NCI-H460 (cell line): Measurements from ENCODE around the gene BBLN. TPM values are rescaled to one million over a fixed set of nuclear protein-coding genes. Genes with fewer than 3 reads are reported as not detected.

Experiments used
- DNase-seq: peaks from one replicate; pipeline ENCODE4 v3.0.0-alpha.2; 2016; ENCODE audit warnings: low read depth; ENCODE audit errors: extremely low read depth
- total RNA-seq: library from RNA; depleted of rRNA; stranded (reverse); fragments of >200 nt; shearing (Covaris generic); gene quantifications from 2 replicates; pipeline ENCODE4 v1.2.3, GENCODE V29; 2014

Gene BBLN
- total RNA-seq, 1 experiment from 2014 or later: 86.7 TPM

- DNase-seq: no peak
These were observed 16.4 kb upstream of the BBLN start for GRCh38 chr9:128143525-128144238.

DNA sequence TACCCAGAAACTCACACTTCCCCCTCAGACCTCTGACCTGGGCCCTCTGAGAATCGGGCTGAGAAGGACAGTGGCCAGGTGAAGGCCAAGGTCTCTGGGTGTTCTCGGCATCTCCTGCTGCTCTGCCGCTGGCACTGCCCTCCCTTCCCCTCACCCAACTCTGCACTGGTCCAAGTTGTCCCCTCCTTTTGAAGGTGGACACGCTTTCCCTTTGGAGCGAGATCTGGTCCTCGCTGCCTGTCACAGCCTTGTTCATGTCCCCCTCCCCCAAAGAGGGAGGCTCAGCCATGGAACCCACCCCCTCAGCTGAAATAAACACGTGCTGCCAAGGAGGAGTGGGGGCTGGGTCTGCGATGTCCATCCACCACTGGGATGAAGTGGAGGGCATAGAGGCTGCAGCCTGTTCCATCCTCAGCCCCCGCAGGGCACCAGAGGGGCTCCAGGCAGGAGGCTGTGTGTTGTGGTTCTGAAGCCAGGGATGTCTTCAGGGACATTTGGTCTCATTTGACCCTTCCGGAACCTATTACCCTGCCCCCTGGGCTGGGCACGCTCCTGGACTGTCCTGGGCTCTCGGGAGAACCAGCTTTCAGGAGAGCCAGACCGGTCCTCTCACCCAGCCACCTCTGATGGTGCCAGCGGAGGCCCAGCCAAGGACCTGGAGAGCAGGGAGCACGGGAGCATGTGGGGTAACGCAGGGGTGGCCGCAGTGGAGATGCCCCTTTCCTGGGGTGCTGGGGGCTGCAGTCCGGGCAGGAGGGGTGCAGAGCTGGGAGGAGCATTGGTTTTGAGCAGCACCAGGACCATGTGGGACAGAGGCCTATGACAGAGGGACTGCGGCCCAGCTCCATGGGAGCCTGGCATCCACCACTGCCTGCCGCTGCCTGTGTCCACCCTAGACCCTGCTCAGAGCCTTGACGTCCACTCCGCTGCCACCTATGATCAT lies 15.6 kb upstream of the BBLN start:
- DNase-seq: no peak

DNA sequence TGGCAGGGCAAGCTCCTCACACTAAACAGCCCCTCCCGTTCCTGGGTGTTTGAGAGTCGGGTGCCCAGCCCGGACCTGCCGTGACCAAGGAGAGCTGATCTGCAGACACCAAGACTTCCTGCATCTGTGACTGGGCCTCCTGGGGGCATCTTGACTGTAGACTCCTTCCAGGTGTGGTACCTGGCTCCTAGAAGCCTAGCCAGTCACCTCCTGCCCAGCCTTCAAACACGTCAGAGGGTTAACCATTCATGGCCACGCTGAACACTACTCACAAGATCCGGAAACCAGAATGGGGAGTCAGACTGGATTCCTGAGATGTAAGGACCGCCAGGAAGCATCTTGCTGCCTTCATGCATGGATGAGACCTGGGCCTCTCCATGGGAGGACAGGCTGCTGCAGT lies 14.5 kb upstream of the BBLN start:
- DNase-seq: no peak

DNA sequence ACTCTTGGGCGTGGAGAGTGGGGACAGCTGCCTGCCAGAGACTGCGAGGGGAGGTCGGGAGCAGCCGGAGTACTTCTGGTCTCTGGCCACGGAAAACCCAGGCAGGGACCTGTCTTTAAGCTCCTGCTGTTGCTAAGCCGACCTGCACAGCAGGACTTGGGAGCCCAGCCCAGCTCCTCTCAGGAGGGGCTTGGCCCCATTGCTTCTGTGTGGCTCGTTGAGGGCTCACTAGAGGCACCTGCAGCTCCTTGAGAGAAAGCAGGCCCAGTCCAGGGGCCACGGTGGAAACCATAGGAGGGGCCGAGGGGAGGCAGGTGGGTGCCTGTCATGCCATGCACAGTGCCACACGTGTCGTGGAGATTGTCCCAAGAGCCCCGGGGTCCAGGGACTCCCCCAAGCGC lies 14.1 kb upstream of the BBLN start:
- DNase-seq: no peak

- DNase-seq: no peak
These were observed 13.4 kb upstream of the BBLN start for GRCh38 chr9:128146591-128147120.

- DNase-seq: no peak
These were observed 11.5 kb upstream of the BBLN start for GRCh38 chr9:128148509-128149000.

GRCh38 chr9:128149001-128149701 lies 10.9 kb upstream of the BBLN start, which contains the start of gene LCN2:
LCN2 (plus strand) TSS chr9:128149453; CDS start chr9:128149526, 73 bp downstream.
- DNase-seq: no peak

- no peak for DNase-seq
These were observed 10.0 kb upstream of the BBLN start for GRCh38 chr9:128149951-128150593.

GRCh38 chr9:128150594-128151308 lies 9.3 kb upstream of the BBLN start:
- DNase-seq: no peak

DNA sequence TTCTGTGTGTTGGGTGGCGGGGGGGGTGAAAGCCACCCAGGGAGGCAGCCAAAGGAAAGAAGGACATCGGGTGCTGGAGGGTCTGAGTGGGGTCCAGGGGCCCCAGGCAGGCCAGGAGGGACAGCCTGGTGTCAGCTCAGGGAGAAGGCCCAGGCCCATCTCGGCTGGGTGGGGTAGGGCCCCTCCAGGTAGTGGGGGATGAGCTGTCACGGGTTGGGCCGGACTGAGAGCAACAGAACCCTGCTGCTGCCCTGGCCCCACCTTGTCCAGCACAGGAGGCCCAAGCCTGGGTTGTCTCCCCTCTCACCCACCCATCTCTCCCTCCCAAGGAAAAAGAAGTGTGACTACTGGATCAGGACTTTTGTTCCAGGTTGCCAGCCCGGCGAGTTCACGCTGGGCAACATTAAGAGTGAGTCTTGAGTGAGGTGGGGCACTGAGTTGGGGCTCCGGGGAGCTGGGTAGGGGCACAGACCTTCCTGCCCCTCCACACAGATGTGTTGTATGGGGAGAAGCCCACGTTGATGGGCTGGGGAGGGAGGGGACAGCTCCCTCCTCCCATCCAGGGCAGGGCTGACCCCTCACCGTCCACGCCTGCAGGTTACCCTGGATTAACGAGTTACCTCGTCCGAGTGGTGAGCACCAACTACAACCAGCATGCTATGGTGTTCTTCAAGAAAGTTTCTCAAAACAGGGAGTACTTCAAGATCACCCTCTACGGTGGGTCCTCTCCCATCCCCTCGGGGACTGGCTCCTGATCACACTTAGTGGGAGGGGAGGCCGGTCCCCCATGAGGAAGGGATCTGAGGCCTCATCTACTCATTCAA lies 8.5 kb upstream of the BBLN start:
- no peak for DNase-seq

- no peak for DNase-seq
These were observed 7.7 kb upstream of the BBLN start for GRCh38 chr9:128152133-128153059.

DNA sequence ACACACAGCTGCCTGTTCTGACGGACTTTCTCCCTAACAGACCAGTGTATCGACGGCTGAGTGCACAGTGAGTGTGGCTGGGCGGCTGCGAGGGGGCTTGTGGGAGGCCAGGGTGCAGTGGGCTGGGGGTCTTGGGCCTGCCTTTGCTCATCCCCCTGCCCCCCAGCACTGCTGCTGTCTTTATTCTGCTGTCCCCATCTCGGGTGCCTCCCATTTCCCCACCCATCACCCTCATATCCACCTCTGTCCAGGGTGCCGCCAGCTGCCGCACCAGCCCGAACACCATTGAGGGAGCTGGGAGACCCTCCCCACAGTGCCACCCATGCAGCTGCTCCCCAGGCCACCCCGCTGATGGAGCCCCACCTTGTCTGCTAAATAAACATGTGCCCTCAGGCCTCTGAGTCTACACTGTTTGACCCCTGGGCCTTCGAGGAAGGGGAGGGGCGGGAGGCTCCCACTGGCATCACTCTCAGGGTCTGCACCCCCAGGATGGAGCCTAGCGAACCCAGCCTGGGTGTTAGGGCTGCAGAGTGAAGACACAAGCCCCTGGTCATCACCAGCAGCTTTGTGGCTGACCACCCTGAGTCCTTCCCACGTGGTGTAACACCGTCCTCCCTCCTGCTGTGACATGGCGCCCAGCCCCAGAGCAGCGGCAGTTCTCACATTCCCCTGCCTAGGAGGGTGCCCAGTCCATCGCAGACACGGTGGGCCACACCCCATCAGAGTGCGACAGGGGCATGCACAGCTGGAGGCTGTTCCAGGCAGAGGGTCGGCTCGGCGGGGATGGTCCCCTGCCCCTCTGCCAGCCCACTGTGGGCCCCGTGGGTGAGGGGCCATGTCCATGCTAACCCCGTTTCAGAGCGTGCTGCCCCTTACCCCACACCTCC lies 6.8 kb upstream of the BBLN start:
- DNase-seq: no peak

DNA sequence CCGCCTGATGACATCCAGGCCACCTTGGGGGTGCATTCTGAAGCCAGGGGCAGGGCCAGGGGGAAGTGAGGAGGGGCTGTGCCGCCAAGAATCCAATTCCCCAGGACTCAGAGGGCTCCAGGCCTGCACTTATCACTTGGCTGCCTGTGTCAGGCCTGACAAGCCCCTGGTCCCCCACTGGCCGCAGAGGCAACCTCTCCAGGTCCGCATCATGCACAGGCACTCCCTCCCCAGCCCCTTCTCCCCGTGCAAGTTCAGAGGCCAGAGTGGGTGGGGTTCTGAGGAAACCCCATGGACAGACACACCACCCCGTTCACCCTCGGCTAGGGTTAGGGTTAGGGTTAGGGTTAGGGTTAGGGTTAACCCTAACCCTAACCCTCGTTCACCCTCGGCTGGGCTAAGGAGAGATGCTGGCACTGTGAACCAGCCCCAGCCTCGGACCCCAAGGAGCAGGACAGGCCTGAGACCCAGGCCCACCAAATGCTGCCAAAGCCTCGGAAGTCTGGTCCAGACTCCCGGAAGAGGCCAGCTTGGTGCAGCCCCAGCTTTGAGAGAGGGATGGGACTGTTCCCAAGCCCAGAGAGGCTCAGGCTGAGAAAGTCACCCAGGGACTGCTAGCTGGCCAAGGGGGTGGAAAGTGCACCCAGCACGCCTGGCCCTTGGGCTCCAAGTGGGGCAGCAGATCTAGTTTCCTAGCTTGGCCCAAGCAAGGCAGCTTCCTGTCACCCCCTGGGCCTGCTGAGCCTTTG lies 5.9 kb upstream of the BBLN start:
- no peak for DNase-seq

DNA sequence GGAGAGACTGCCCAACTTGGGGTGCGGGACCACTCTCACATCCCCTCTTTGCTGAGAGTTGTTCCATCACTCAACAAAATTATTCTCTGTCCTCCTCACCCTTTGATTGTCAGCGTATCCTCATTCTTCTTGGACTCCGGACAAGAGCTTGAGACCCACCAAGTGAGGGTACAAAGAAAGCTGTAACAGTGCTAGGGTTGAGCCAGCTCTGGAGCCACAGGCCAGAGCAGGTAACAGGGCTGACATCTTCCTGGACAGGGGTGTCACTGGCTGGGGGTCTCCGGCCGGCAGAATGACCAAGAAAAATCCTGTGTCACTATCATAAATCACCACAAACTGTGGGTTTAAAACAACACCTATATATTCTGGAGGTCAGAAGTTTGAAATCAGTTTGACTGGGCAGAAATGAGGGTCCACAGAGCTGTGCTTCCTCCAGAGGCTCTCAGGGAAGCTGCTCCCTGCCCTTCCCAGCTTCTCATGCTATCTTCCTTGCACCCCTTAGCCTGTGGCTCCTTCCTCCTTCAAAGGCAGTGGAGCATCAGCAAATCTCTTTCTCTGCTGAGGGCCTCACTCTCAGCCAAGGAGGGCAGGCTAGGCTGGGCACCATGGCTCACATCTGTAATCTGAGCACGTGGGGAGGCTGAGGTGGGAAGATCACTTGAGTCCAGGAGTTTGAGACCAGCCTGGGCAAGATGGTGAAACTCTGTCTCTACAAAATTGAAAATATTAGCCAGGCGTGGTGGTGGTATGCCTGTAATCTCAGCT lies 4.1 kb upstream of the BBLN start:
- no peak for DNase-seq

DNA sequence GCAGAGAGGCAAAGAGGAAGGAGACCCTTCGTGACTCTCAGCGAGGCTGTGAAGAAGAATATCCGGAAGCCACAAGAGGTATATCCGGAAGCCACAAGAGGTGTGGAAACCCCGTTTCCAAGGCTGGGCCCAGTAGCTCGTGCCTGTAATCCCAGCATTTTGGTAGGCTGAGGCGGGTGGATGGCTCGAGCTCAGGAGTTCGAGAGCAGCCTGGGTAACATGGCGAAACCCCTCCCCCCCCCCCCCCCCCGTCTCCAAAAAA lies 612 bp upstream of the BBLN start:
- no peak for DNase-seq
